ENCODE results near the gene SYNGR2. TPM values are rescaled to one million over a fixed set of nuclear protein-coding genes. Genes with fewer than 3 reads are reported as not detected.

SYNGR2 gene
- polyA plus RNA-seq, 3 donors, result 270 to 402 (median 350) TPM

- Mint-ChIP-seq H3K9me3 (peaks cover 0 to 3% (median 0%) of the 10 kb centered on the region in 7 donors), H3K4me1 (peaks cover 47% of the 10 kb centered on the region), H3K4me3 (peak overlapping the region; percentile 16 to 65), H3K27me3 (ENCODE audit: low read depth in 3 of 3) (peaks cover 0 to 8% (median 0%) of the 10 kb centered on the region in 3 donors), H3K27ac (peak overlapping the region in 6 of 7 donors; percentile 26 to 80 (median 58)), H3K36me3 (no peaks in the 10 kb centered on the region)
- no peak overlapping the region for H3K9ac ChIP-seq (ENCODE audit: insufficient read depth, low read length, poor library complexity, severe bottlenecking)
- H3K4me2 ChIP-seq (replicated peaks; ENCODE audit: extremely low read depth, low read length, poor library complexity, severe bottlenecking), result peak overlapping the region; percentile 35
- no peak for TF ChIP-seq CTCF (IDR thresholded peaks at IDR 0.05)
- peak overlapping the region in 1 of 3 experiments; percentile 12 for H3K4me3 ChIP-seq (replicated peaks in 1 of 3; ENCODE audit: low read depth in 2 of 3, low read length in 3 of 3)
- WGBS (ENCODE audit: insufficient coverage), result 0% methylated on average over 3 of the region's 10 CpGs
- H2AFZ ChIP-seq (ENCODE audit: insufficient read depth, low read depth, low read length, poor library complexity, severe bottlenecking), result no peak overlapping the region
- H3K9me3 ChIP-seq (replicated peaks in 1 of 2; ENCODE audit: control insufficient read depth in 1 of 2, insufficient read depth in 1 of 2, low read length in 2 of 2), result no peaks in the 10 kb centered on the region
- no peaks in the 10 kb centered on the region for H3K36me3 ChIP-seq (replicated peaks in 1 of 2; ENCODE audit: control insufficient read depth in 1 of 2, insufficient read depth in 2 of 2, low read length in 2 of 2)
- DNase-seq, result peak in 2 of 3 donors; percentile 36 to 40
- no peaks in the 10 kb centered on the region for H3K79me2 ChIP-seq (ENCODE audit: insufficient read depth, low read length)
- peaks cover 28 to 35% of the 10 kb centered on the region in 2 donors for H3K4me1 ChIP-seq (ENCODE audit: control insufficient read depth in 1 of 2, insufficient read depth in 2 of 2, low read length in 2 of 2)
- H3K27me3 ChIP-seq (ENCODE audit: control insufficient read depth in 2 of 2, insufficient read depth in 2 of 2, low read length in 2 of 2), result no peaks in the 10 kb centered on the region
- intact Hi-C loops (cut with micrococcal nuclease), result no loop called here
- H3K27ac ChIP-seq (ENCODE audit: low read depth in 1 of 2, low read length in 2 of 2), result no peak overlapping the region
- H4K20me1 ChIP-seq (ENCODE audit: insufficient read depth, low read length), result no peaks in the 10 kb centered on the region
These were observed 8.7 kb upstream of the SYNGR2 start for GRCh38 chr17:78159575-78160158.

GRCh38 chr17:78163881-78164747, 4.3 kb upstream of the SYNGR2 start:
- H3K36me3 ChIP-seq (replicated peaks in 1 of 2; ENCODE audit: control insufficient read depth in 1 of 2, insufficient read depth in 2 of 2, low read length in 2 of 2), result no peaks in the 10 kb centered on the region
- H3K27me3 Mint-ChIP-seq (ENCODE audit: low read depth in 3 of 3), result peaks cover 0 to 4% (median 1%) of the 10 kb centered on the region in 3 donors
- H3K27ac Mint-ChIP-seq, result no peak overlapping the region
- peaks cover 7% of the 10 kb centered on the region for H3K79me2 ChIP-seq (ENCODE audit: insufficient read depth, low read length)
- no peak overlapping the region for H2AFZ ChIP-seq (ENCODE audit: insufficient read depth, low read depth, low read length, poor library complexity, severe bottlenecking)
- H3K9ac ChIP-seq (ENCODE audit: insufficient read depth, low read length, poor library complexity, severe bottlenecking), result no peak overlapping the region
- H3K4me2 ChIP-seq (replicated peaks; ENCODE audit: extremely low read depth, low read length, poor library complexity, severe bottlenecking), result no peak overlapping the region
- intact Hi-C loops (cut with micrococcal nuclease), result no loop called here
- H3K27me3 ChIP-seq (ENCODE audit: control insufficient read depth in 2 of 2, insufficient read depth in 2 of 2, low read length in 2 of 2), result no peaks in the 10 kb centered on the region
- H3K9me3 ChIP-seq (replicated peaks in 1 of 2; ENCODE audit: control insufficient read depth in 1 of 2, insufficient read depth in 1 of 2, low read length in 2 of 2), result no peaks in the 10 kb centered on the region
- H3K4me1 Mint-ChIP-seq, result peaks cover 27% of the 10 kb centered on the region
- no peak for TF ChIP-seq CTCF (IDR thresholded peaks at IDR 0.05)
- H4K20me1 ChIP-seq (ENCODE audit: insufficient read depth, low read length), result peaks cover 3% of the 10 kb centered on the region
- 62% methylated on average over 19 of the region's 22 CpGs for WGBS (ENCODE audit: insufficient coverage)
- no peak overlapping the region for H3K27ac ChIP-seq (ENCODE audit: low read depth in 1 of 2, low read length in 2 of 2)
- H3K9me3 Mint-ChIP-seq, result peaks cover 0 to 3% (median 0%) of the 10 kb centered on the region in 7 donors
- H3K4me3 Mint-ChIP-seq, result no peak overlapping the region
- H3K4me3 ChIP-seq (replicated peaks in 1 of 3; ENCODE audit: low read depth in 2 of 3, low read length in 3 of 3), result no peak overlapping the region
- peaks cover 16 to 24% of the 10 kb centered on the region in 2 donors for H3K4me1 ChIP-seq (ENCODE audit: control insufficient read depth in 1 of 2, insufficient read depth in 2 of 2, low read length in 2 of 2)
- no peak for DNase-seq
- H3K36me3 Mint-ChIP-seq, result no peaks in the 10 kb centered on the region

All from CD14-positive monocyte (primary cell).